CD4-positive, alpha-beta T cell treated with Interleukin-4 for 4 hours (primary cell): ENCODE measurements around the gene IL17RA.
"Not testable (repeated sequence)": the region's sequence is repeated elsewhere in the genome, so short reads cannot be mapped to it uniquely, and the experiment has no call there.

Source experiments
- DNase-seq: peaks from one replicate; pipeline ENCODE4 v3.0.0-alpha.2; 2020

Gene IL17RA, protein sequence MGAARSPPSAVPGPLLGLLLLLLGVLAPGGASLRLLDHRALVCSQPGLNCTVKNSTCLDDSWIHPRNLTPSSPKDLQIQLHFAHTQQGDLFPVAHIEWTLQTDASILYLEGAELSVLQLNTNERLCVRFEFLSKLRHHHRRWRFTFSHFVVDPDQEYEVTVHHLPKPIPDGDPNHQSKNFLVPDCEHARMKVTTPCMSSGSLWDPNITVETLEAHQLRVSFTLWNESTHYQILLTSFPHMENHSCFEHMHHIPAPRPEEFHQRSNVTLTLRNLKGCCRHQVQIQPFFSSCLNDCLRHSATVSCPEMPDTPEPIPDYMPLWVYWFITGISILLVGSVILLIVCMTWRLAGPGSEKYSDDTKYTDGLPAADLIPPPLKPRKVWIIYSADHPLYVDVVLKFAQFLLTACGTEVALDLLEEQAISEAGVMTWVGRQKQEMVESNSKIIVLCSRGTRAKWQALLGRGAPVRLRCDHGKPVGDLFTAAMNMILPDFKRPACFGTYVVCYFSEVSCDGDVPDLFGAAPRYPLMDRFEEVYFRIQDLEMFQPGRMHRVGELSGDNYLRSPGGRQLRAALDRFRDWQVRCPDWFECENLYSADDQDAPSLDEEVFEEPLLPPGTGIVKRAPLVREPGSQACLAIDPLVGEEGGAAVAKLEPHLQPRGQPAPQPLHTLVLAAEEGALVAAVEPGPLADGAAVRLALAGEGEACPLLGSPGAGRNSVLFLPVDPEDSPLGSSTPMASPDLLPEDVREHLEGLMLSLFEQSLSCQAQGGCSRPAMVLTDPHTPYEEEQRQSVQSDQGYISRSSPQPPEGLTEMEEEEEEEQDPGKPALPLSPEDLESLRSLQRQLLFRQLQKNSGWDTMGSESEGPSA

DNA sequence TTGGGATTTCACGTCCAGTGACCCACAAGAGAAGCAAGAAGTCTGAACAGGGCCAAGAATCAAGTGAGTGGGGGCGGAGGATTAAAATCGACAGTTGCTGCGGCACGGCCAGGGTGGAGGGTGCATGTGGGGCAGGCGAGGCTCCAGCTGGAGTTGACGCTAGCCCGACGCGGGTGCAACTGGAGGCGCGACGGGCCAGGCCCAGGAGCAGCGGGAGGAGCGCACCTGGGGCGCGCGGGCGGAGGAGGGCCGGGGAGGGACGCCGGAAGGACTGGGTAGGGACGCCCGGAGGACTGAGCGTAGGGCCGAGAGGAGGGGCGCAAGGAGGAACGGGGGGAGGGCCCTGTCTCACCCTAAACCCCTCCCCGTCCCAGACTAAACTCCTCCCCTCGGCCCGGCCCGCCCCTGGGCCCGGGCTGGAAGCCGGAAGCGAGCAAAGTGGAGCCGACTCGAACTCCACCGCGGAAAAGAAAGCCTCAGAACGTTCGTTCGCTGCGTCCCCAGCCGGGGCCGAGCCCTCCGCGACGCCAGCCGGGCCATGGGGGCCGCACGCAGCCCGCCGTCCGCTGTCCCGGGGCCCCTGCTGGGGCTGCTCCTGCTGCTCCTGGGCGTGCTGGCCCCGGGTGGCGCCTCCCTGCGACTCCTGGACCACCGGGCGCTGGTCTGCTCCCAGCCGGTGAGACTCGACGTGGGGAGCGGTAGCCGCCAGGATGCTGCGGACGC lies at the start of gene IL17RA:
Gene IL17RA, plus strand, starts transcription at position 447 of the 723 bp plus-strand sequence. Its CDS starts 92 bp downstream, at position 539.
- peak; percentile 92 for DNase-seq

DNA sequence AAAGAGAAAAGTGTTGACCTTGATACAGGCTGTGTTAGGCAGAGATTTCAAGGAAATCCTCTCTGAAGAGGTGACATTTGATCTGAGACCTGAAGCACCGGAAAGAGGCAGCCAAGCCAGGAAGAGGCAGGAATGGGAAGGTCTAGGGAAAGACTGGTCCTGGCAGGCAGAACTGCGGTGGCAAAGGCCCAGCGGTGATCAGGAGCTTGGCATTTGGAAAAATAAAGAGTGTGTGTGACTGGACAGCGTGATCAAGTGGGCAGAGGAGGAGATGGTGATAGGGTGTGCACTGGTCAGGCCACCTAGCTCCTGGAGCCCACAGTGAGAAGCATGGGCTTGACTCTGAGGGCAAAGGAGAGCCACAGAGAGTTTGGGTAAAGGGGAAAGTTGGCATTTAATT lies 49.6 kb upstream of the IL17RA start:
- no peak for DNase-seq

DNA sequence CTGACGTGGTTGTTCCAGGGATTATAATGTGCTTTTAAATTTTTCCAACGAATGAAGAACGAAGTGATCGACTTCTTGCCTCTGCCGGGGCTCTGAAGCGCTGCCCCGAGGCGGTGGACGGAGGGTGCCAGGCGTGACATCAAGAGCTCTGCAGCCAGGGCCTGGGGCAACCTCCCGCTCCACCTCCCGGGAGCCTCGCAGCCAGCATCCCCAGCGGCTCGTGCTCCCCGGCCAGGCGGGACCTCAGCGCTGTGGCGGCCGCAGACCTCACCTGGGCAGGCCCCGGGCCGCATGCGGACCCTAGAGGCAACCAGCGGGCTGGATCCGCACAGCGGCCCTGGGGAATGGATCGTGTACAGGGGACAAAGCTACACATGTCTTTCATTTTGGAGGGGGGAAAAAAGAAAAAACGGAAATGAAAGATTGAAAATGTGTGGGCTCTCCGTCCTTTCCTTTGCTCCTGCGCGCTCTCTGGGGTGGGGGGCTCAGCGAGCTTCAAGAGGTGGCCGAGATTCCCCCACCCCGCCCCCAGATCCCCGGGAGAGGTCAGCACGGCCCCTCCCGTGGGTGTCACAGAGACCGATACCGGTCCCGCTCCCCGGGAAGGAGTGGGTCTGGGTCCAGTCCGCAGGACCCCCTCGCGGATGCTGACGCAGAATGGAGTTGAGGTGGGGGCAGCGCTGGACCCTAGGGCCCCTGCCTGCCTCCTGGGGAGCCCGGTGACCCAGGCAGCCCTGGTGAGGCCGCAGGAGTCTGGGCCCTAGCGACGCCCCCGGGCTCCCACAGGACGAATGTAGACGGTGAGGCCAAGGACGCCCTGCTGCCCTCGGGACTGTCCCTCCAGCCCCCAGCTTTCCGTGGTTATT lies 48.6 kb upstream of the IL17RA start:
- not testable (repeated sequence) for DNase-seq

DNA sequence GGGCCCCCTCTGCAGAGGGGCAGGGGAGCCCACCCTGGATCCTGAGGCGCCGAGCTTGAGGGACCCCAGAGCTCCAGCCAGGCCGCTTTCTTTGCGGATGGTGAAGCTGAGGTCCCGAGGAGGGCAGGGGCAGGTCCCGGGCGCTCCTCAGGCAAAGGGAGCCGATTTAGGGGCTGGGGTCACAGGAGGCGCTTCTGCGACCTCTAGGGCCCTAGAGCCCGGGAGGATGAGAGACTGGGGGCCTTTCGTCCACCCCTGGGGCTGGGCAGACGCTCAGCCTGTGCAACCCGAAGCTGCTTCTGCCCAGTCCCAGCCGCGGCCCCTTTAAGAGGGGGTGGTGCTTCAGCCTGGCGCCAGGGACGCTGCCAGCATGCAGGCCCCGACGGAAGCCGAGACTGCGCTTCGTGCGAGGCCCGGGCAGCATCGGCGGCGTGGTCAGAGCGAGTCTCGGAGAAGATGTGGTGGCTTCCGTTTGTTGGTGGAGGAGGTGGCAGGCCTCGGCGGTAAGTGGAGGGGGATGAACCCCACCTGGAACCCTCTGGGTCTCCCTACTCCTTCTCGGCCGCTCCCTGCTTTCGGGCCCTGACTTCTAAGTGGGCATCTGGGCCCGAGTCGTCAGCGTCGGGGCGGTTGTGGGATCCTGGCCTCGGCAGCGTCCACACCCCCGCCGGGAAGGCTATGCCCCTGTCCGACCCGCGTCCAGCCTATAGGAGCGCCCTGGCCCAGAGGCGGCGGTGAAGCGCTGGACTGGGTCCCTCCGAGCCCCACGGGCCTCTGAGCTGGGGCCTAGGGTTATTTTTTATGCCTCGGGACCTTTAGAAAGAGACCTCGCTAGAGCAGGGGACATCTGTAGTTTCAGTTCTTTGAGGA lies 47.7 kb upstream of the IL17RA start:
- DNase-seq, result not testable (repeated sequence)

DNA sequence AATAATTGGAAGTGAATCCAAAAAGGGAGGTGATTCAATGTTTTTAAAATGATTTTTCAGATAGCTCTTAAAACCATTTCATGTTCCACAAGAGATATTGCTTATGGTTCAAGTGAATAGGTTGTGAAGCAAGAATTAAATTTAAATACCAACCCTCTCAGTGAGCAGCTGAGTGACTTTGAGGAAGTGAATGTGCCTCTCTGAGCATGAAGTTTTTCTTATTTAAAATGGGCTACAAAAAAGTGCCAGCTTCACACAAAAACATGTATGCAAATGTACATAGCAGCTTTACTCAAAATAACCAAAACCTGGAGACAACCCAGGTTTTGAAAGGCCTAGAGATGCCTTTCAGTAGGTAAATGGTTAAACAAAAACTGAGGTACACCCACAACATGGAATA lies 41.3 kb upstream of the IL17RA start:
- no peak for DNase-seq

DNA sequence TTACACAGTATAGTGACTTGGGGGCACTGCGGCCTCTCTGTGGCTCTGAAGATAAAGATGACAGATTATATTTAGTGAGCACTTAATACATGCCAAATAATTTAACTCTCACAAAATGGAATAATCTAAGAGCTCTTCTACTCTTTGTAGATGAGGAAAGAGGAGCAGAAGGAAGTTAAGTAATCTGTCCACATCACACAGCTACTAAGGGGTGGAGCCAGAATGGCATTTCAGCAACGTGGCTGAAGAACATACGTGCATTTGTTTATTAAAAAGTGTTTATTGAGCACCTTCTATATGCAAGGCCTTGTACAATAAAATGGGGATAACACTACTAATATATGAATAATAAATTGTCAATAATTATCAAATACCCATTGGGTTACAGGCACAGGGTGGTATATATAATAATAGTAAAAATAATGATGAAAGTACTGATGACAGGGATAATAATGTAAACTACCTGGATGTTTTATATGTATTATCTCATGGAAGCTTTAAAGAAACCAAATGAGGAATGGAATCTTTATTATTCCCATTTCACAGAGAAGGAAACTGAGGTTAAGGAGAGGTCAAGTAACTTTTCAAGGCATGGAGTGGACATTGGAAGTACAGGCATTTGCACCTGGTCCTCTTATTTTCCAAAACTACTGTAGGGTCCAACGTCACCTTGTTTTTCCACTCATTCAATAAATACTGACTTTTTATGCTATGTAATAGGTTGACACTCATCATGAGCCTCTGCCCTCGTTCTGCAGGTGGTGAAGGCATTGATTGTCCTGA lies 38.0 kb upstream of the IL17RA start:
- no peak for DNase-seq

DNA sequence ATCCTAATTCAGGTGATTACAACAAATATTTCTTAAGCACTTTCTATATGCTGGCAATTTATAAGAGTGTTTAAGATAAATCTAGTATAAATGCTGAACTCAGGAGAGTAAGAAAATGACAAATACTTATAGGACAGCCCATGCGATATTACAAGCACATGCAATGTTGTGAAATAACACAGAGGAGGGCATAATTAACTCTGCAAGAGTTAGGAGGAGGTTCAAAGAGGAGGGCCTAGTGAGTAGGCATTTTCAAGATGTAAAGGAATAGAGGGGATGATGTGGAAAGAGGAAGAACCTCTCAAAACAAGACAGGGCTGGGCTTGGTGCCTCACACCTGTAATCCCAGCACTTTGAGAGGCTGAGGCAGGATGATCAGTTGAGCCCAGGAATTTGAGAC lies 37.1 kb upstream of the IL17RA start:
- no peak for DNase-seq

DNA sequence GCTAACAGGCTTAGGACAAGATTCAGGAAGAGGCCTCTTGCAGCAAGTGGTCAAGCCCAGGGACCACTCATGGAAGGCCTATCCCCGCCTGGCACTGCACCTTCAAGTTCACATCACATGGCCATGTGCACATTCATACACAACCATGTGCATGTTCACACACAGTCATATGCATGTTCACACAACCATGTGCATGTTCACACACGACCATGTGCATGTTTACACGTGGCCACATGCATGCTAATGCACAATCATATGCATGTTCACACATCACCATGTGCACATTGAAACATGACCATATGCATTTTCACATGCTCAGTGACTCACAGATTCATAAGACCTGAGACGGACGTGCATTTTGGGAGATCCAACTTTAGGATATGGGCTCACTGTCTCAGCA lies 28.7 kb upstream of the IL17RA start:
- no peak for DNase-seq

DNA sequence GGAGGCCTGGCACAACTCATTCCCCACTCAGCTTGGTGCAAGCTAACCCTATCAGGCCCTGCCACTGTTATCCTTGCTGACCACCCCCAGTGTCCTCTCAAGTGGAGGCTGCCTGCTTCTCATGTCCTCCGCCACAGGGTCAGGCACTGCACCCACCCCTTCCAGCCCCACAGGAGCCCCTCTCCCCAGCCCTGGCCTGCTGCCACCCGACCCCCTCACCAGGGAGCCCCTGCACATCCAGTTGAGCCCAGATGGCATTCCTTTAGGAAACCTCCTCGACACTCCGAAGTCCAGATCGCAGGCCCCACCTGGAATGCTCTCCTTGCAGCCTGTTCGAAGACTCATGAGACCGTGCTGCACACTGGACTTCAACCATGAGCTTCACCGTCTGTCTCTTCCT lies 28.0 kb upstream of the IL17RA start:
- DNase-seq, result no peak

DNA sequence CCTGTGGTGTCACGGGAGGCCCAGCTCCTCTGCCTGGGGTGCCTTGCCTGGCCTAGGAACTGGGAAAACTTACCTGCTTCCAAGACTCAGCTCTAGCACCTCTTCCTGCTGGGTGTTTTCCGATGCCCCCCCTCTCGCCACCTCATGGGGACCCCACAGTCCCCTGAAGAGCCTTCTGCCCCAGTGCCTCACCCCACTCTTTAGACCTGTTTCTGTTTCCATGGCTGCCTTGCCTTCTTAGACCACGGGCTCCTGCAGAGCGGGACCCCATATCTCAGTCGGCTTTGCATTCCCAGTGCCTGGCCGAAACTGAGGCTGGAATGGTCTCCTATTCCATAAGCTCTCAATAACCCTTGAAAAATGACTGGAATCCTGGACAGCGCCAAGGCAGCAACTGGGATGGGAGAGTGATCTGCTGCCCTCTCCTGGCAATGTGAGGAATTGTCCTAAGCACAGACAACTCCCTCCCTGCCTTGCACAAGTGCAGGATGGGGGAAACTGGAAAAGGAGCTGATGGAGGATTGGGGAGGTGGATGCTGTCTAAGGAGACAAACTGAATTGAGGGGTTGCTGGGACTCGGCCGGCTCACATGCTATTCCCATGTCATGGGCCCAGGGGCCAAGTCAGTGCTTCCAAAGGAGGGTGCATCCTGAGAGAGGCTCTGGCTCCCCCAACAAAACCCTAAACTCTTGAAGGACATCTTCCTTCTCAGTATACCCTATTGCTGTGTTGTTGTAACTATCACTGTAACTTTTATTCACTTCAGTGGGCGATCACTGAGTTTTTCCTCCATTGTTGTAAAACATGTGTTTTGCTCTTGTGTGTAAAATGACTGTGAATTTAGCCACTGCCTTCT lies 26.6 kb upstream of the IL17RA start:
- DNase-seq, result peak; percentile 34

DNA sequence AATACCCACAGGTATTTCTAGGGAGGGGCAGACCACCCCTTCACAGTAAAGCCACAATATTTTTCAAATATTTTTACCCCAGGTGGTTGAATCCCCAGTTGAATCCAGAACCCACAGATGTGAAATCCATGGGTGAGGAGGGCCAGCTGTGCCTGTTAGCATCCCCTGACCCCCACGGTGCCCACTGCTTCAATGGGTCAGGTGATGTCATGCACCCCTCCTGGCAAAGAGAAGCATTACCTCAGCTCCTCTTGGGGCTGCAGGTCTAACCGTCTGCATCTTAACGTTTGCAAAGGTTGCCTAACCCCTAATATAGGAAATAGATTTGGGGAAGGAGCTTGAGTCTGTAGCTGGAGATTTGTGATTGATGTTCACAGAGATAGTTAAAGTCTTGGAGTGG lies 24.7 kb upstream of the IL17RA start:
- no peak for DNase-seq

DNA sequence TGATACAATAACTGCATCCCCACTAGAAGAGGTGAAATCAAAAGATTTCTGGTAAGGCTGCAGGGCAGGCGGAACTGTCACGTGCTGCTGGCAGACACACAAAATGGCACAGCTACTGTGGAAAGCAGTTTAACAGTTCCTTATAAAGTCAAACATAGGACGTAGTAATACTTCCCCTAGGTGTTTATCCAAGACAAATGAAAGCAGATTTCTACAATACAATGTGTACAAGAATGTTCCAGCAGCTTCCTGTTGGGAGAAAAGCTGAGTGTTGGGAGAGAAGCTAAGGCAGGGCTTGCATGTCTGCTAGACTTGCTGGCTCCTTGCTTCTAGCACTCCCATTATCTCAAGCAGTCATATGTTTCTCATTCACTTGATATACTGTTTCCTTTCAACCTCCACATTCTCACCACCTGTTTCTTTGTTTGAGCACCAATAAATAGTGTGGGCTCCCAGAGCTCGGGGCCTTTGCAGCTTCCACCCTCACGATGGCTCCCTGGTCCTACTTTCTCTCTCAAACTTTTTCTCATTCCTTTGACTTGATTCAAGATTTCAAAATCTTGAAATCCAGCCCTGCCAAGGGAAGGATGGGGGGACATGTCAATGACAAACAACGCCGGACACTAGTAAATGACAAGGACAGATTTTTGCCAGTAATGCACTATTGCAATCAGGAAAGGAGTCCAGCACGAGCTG lies 21.2 kb upstream of the IL17RA start:
- DNase-seq, result no peak

DNA sequence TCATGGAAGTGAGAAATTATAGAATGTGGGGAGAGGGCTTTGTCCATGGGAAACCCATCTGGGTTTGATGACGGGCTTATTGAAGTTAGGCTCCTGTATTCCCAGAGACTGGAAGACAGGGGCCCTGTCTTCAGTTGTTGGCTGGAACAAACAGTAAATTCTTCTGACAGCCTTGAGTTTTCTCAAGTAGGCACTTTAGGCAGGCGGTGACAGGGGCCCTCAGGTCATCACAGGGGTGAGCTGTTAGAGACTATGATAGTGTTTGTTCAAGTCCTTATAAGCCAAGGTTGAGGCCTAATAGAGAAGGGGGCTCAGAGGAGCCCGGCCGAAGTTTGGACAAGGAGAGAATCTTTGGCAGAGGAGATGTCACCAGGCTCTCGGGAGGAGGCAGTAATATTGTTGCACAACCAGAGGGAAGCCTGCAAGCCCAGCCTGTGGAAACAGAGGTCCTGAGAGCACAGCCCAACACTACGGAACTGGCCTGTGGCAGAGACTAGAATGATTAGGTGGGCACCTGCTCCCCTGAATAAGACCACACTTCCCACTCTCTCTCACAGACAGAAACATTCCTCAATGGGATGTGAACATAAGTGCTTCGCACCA lies 20.2 kb upstream of the IL17RA start:
- no peak for DNase-seq

DNA sequence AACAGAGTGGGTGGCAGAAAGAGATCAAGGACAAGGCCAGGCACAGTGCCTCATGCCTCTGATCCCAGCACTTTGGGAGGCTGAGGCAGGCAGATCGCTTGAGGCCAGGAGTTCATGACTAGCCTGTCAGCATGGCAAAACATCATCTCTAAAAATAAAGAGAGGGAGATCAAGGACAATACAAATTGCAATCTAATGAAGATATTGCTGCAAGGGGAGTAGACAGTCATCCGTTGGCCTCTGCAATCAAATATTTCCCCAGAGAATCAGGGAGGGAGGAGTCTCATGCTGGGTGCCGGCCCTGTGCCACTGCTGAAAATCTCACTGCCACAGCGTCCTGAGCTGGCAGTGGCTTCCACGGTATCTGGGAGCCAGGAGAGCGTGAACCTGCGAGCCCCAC lies 19.4 kb upstream of the IL17RA start:
- DNase-seq, result no peak

DNA sequence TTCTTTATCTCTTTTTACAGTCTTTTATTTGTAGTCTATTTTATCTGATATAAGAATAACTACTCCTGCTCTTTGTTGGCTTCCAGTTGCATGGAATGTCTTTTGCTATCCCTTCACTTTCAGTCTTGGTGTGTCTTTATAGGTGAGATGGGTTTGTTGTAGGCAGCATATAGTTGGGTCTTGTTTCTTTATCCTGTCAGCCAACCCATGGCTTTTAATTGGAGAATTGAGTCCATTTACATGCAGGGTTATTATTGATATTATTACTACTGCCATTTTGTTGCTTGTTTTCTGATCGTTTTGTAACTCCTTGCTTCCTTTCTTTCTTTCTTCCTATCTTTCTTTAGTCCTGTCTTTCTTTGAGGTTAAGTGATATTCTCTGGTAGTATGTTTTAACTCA lies 11.9 kb upstream of the IL17RA start:
- no peak for DNase-seq

DNA sequence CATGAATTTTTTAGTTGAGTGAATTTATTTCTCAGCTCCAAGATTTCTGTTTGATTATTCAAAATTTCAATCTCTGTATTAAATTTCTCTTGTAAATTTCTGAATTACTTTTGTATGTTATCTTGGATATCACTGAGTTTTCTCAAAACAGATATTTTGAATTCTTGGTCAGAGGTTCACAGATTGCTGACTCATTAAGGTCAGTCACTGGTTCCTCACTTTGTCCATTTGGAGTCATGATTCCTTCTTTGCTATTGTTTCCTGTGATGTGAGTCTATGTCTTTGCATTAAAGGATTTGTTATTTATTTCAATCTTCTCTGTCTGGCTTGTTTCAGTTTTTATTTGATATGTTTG lies 10.2 kb upstream of the IL17RA start:
- no peak for DNase-seq

DNA sequence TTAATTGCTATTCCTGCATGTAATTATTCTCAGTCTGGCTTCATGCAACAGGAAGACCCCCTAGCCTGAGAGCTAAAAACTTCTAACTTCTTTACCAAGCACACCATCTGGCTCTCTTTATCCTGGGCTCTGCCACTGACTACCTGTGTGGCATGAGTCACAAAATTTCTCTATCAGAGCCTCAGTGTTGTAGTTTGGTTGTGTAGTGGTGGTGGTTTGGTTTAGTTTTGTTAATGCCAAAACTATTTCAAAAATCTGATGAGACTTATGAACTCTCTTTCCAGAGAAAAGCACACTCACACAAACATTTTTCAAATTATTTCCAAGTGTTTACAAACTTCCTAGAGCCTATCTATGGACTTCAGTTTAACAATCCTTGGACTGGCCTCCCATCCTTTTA lies 7.5 kb upstream of the IL17RA start:
- no peak for DNase-seq

DNA sequence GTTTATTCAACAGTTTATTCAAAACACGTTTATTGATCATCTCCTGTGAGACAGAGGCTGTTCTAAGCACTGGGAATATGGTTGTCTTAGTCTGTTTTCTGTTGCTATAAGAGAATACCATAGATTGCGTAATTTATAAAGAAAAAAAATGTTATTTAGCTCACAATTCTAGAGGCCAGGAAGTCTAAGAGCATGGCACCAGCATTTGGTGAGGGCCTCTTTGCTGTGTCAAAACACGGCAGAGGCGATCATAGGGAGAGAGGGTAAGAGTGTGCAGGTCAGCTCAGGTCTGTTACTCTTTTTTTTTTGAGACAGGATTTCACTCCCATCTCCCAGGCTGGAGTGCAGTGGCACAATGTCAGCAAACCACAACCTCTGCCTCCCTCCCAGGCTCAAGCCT lies 5.2 kb upstream of the IL17RA start:
- DNase-seq, result no peak

DNA sequence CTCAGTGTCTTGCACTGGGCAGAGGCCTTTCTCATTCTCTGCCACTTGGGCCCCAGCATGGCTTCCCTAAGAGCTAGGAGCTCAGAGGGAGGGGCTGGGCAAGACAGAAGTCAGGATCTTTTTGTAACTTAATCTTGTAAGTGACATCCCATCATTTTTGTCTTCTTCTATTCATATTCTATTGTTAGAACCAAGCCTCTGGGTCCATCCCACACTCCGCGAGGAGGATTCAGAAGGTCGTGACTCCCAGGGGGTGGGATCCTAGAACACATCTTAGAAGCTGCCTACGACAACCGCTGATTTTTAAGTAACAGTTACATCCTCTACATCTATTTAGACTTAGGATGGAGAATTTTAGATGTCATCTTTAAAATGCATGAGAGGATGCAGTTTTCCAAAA lies 1.5 kb upstream of the IL17RA start:
- no peak for DNase-seq
